ENCODE data around the gene RASGRF2.
A peak's percentile ranks its signal among the peaks of the same experiment; 100 is the strongest.

Gene RASGRF2

GRCh38 chr5:81180780-81181460, 220.8 kb downstream of the RASGRF2 start:
- DNase-seq, result no peak

- no peak for DNase-seq
These were observed 221.6 kb downstream of the RASGRF2 start for GRCh38 chr5:81181576-81182316.

GRCh38 chr5:81182396-81183390, 222.5 kb downstream of the RASGRF2 start:
- no peak for DNase-seq

GRCh38 chr5:81183811-81184748, 223.9 kb downstream of the RASGRF2 start:
- DNase-seq, result no peak

GRCh38 chr5:81184749-81185110, 224.6 kb downstream of the RASGRF2 start:
- no peak for DNase-seq

- no peak for DNase-seq
These were observed 227.7 kb downstream of the RASGRF2 start for GRCh38 chr5:81187885-81188284.

- no peak for DNase-seq
These were observed 228.8 kb downstream of the RASGRF2 start for GRCh38 chr5:81188962-81189361.

GRCh38 chr5:81189875-81190498, 229.8 kb downstream of the RASGRF2 start:
- DNase-seq, result no peak

- no peak for DNase-seq
These were observed 231.7 kb downstream of the RASGRF2 start for GRCh38 chr5:81191726-81192372.

GRCh38 chr5:81192373-81192750, 232.2 kb downstream of the RASGRF2 start:
- DNase-seq, result no peak

GRCh38 chr5:81194633-81195334, 234.6 kb downstream of the RASGRF2 start:
- DNase-seq, result peak in 1 of 2 experiments; percentile 18

- no peak for DNase-seq
These were observed 235.3 kb downstream of the RASGRF2 start for GRCh38 chr5:81195335-81195929.

GRCh38 chr5:81202655-81203054, 242.5 kb downstream of the RASGRF2 start:
- no peak for DNase-seq

GRCh38 chr5:81203729-81204128, 243.6 kb downstream of the RASGRF2 start:
- DNase-seq, result no peak

GRCh38 chr5:81204205-81204604, 244.0 kb downstream of the RASGRF2 start:
- no peak for DNase-seq

- DNase-seq, result no peak
These were observed 244.9 kb downstream of the RASGRF2 start for GRCh38 chr5:81205058-81205457.

GRCh38 chr5:81207009-81207408, 246.8 kb downstream of the RASGRF2 start:
- no peak for DNase-seq

- DNase-seq, result no peak
These were observed 248.7 kb downstream of the RASGRF2 start for GRCh38 chr5:81208904-81209303.

- DNase-seq, result no peak
These were observed 249.2 kb downstream of the RASGRF2 start for GRCh38 chr5:81209386-81209785.

- DNase-seq, result no peak
These were observed 249.8 kb downstream of the RASGRF2 start for GRCh38 chr5:81209869-81210493.

All from cerebellar nuclear complex (tissue), 1 donor.